ENCODE results near the gene PRKAA2. TPM values are rescaled to one million over a fixed set of nuclear protein-coding genes. Genes with fewer than 3 reads are reported as not detected.
A peak's percentile ranks its signal among the peaks of the same experiment; 100 is the strongest.

PRKAA2 gene
- total RNA-seq, 1 experiment from 2014 or later, result 11.1 TPM

- no TSS peak for BruUV-seq (replicated peaks)
- Histone ChIP-seq H3K4me1 (ENCODE audit: control insufficient read depth, insufficient read depth, low read length) (peaks cover 10% of the 10 kb centered on the region; the same call in 1 of the 2 replicates), H3K27me3 (ENCODE audit: control insufficient read depth, insufficient read depth, low read length) (no peaks in the 10 kb centered on the region), H3K36me3 (ENCODE audit: control insufficient read depth, insufficient read depth, low read length) (no peaks in the 10 kb centered on the region; the same call in 1 of the 2 replicates), H3K9me3 (ENCODE audit: control insufficient read depth, insufficient read depth, low read depth, low read length) (no peaks in the 10 kb centered on the region), H3K27ac (ENCODE audit: low read length) (no peak overlapping the region), H3K4me3 (ENCODE audit: low read depth in 2 of 2, low read length in 2 of 2) (no peak overlapping the region)
- intact Hi-C loops (cut with micrococcal nuclease; ENCODE audit: unreplicated experiment), result no loop called here
- in situ Hi-C loops (cut with HindIII; ENCODE audit: low pct_unique_long_range_greater_than_20kb, low sequenced_read_pairs), result no loop called here
- ATAC-seq (no peak), DNase-seq (ENCODE audit: low read depth, low spot score) (no peak)
- POLR2A ChIA-PET, result no interaction called here
- CTCF ChIA-PET, result no interaction called here
- no peak for TF ChIP-seq POLR2AphosphoS5 (IDR thresholded peaks at IDR 0.05; ENCODE audit: low read depth, low read length)
- TF ChIP-seq SIN3A (IDR thresholded peaks at IDR 0.05; ENCODE audit: borderline replicate concordance, insufficient read depth, low read depth, low read length), result no peak
- no peak for TF ChIP-seq CTCF (IDR thresholded peaks at IDR 0.05)
- TF ChIP-seq TCF7L2 (IDR thresholded peaks at IDR 0.05; ENCODE audit: low read depth, low read length), result no peak
- TF ChIP-seq, protein P1, sequence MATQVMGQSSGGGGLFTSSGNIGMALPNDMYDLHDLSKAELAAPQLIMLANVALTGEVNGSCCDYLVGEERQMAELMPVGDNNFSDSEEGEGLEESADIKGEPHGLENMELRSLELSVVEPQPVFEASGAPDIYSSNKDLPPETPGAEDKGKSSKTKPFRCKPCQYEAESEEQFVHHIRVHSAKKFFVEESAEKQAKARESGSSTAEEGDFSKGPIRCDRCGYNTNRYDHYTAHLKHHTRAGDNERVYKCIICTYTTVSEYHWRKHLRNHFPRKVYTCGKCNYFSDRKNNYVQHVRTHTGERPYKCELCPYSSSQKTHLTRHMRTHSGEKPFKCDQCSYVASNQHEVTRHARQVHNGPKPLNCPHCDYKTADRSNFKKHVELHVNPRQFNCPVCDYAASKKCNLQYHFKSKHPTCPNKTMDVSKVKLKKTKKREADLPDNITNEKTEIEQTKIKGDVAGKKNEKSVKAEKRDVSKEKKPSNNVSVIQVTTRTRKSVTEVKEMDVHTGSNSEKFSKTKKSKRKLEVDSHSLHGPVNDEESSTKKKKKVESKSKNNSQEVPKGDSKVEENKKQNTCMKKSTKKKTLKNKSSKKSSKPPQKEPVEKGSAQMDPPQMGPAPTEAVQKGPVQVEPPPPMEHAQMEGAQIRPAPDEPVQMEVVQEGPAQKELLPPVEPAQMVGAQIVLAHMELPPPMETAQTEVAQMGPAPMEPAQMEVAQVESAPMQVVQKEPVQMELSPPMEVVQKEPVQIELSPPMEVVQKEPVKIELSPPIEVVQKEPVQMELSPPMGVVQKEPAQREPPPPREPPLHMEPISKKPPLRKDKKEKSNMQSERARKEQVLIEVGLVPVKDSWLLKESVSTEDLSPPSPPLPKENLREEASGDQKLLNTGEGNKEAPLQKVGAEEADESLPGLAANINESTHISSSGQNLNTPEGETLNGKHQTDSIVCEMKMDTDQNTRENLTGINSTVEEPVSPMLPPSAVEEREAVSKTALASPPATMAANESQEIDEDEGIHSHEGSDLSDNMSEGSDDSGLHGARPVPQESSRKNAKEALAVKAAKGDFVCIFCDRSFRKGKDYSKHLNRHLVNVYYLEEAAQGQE (IDR thresholded peaks at IDR 0.05; ENCODE audit: insufficient read depth in 1 of 2, low read depth in 2 of 2, low read length in 1 of 2), result no peak
Observed at GRCh38 chr1:56672579-56672978, 27.5 kb downstream of the PRKAA2 start.

DNA sequence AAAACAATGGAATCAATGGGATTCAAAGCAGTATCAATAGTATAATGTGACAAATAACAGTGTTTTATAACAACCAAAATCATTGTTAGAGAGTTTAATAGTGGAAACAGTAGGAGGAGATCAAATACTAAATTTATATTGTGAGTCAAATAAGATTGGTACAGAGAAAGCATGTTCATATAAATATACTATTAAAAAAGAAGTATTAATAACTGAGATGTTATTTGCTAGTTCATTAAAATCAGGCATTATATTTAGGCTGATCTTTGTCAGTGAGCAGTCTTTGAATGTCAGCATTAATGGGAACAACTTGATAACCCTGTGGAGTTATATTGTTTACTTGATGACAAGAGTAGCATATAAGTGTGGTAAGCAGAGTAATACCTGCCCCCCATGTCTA lies 30.6 kb downstream of the PRKAA2 start:
- CTCF ChIA-PET, result no interaction called here
- Histone ChIP-seq H3K4me3 (ENCODE audit: low read depth in 2 of 2, low read length in 2 of 2) (no peak overlapping the region), H3K9me3 (ENCODE audit: control insufficient read depth, insufficient read depth, low read depth, low read length) (no peaks in the 10 kb centered on the region), H3K27ac (ENCODE audit: low read length) (peak overlapping the region; percentile 26; the same call in 1 of the 2 replicates), H3K4me1 (ENCODE audit: control insufficient read depth, insufficient read depth, low read length) (peaks cover 10% of the 10 kb centered on the region; the same call in 1 of the 2 replicates), H3K36me3 (ENCODE audit: control insufficient read depth, insufficient read depth, low read length) (no peaks in the 10 kb centered on the region; the same call in 1 of the 2 replicates), H3K27me3 (ENCODE audit: control insufficient read depth, insufficient read depth, low read length) (no peaks in the 10 kb centered on the region)
- DNase-seq (ENCODE audit: low read depth, low spot score), result no peak
- intact Hi-C loops (cut with micrococcal nuclease; ENCODE audit: unreplicated experiment) (no loop called here), in situ Hi-C loops (cut with HindIII; ENCODE audit: low pct_unique_long_range_greater_than_20kb, low sequenced_read_pairs) (no loop called here)
- TF ChIP-seq CTCF (IDR thresholded peaks at IDR 0.05) (no peak), TCF7L2 (IDR thresholded peaks at IDR 0.05; ENCODE audit: low read depth, low read length) (no peak), POLR2AphosphoS5 (IDR thresholded peaks at IDR 0.05; ENCODE audit: low read depth, low read length) (no peak), SIN3A (IDR thresholded peaks at IDR 0.05; ENCODE audit: borderline replicate concordance, insufficient read depth, low read depth, low read length) (no peak)
- TF ChIP-seq, protein P1 (IDR thresholded peaks at IDR 0.05; ENCODE audit: insufficient read depth in 1 of 2, low read depth in 2 of 2, low read length in 1 of 2), result no peak
- no peak for ATAC-seq
- POLR2A ChIA-PET, result no interaction called here
- no TSS peak for BruUV-seq (replicated peaks)

Measured in Panc1 (cell line).